ENCODE data around the gene PLEKHO2.

Gene PLEKHO2

DNA sequence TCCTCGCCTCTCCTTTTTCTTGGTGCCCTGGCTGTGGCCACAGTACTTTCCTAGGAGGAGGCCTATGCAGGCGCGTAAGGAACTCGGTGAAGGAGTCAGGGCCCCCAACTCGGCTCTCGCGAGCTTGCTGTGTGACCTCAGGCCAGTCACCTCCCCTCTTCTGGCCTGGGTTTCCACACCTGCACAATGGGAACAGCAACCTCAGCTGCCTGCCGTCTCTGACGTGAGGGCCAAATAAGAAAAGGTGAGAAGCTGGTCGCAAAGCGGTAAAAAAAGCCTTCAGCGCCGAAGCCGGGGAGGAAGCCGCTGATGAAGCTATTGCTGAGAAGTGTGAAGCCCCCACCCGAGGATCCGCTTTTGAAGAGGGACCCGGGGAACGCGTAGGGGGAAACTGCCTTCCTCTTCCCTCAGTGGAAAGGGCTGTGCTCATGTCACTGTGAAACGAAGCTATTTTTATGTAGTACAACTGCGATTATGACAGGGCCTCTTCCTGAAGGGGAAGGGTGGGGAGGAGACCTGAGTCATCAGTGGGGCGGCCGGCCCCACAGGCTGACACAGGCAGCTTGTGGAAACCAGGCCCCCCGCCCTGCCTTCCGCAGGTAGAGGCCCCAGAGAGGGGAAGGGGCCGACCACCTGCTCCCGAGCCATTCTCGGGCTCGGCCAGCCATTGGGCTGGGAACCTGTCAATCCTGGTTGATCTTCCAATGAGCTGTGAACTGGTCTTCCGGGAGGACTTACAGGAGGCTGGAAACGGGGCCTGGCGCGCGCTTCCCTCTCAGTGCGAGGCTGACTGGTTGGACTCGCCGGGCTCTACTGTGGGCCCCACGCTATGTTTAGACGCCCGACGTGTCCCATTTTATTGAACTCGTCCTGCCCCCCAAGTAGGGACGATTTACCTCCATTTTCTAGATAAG, 52.0 kb downstream of the PLEKHO2 start:
- Histone ChIP-seq H3K4me3 (ENCODE audit: low read depth, low read length) (peak overlapping the region; percentile 50; the same call in 1 of the 2 replicates), H3K27ac (ENCODE audit: low read depth, low read length) (peak overlapping the region; percentile 39; the same call in 1 of the 2 replicates), H3K36me3 (ENCODE audit: insufficient read depth, low read length) (no peaks in the 10 kb centered on the region), H3K4me1 (ENCODE audit: control insufficient read depth, insufficient read depth, low read length, unreplicated experiment) (peaks cover 59% of the 10 kb centered on the region), H3K79me2 (ENCODE audit: control insufficient read depth, insufficient read depth, low read length, unreplicated experiment) (no peaks in the 10 kb centered on the region), H3K27me3 (ENCODE audit: insufficient read depth, low read length) (no peaks in the 10 kb centered on the region), H2AFZ (ENCODE audit: low read length, unreplicated experiment) (peak overlapping the region; percentile 31)

DNA sequence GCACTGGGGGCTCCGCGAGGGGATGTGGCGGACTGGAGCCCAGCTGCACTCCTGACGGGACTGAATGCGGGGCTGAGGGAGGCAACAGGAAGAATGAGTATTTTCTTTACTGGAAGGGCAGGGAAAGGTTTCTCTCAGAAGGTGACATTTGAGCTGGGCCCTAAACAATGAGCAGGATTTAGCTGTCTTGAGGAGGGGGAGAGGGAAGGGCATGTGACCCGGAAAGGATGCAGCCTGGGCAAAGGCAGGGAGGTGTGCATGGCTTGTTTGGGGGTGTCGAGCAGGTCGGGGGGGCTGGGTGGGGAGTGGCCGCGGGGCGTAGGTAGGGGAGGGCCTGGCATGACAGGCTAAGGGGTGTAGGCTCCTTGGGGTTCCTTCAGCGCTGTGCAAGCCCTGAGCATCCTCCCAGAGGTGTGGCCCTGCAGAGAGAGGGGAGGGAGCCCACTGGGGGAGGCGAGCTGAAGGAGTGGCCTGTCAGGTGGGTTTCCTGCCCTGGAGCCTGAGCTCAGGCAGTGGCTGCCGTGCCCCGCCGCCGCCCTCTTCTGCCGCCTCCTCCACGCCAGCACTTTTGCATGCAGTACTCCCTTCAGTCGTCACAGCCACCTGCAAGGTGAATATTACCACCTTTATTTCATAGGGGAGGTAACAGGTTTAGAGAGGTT, 52.8 kb downstream of the PLEKHO2 start:
- H3K4me3 ChIP-seq (ENCODE audit: low read depth, low read length), result peak overlapping the region; percentile 50; the same call in 1 of the 2 replicates
- no peaks in the 10 kb centered on the region for H3K36me3 ChIP-seq (ENCODE audit: insufficient read depth, low read length)
- peak overlapping the region; percentile 31 for H2AFZ ChIP-seq (ENCODE audit: low read length, unreplicated experiment)
- H3K79me2 ChIP-seq (ENCODE audit: control insufficient read depth, insufficient read depth, low read length, unreplicated experiment), result no peaks in the 10 kb centered on the region
- no peaks in the 10 kb centered on the region for H3K27me3 ChIP-seq (ENCODE audit: insufficient read depth, low read length)
- H3K27ac ChIP-seq (ENCODE audit: low read depth, low read length), result peak overlapping the region; percentile 84; the same call in 1 of the 2 replicates
- H3K4me1 ChIP-seq (ENCODE audit: control insufficient read depth, insufficient read depth, low read length, unreplicated experiment), result peaks cover 64% of the 10 kb centered on the region

DNA sequence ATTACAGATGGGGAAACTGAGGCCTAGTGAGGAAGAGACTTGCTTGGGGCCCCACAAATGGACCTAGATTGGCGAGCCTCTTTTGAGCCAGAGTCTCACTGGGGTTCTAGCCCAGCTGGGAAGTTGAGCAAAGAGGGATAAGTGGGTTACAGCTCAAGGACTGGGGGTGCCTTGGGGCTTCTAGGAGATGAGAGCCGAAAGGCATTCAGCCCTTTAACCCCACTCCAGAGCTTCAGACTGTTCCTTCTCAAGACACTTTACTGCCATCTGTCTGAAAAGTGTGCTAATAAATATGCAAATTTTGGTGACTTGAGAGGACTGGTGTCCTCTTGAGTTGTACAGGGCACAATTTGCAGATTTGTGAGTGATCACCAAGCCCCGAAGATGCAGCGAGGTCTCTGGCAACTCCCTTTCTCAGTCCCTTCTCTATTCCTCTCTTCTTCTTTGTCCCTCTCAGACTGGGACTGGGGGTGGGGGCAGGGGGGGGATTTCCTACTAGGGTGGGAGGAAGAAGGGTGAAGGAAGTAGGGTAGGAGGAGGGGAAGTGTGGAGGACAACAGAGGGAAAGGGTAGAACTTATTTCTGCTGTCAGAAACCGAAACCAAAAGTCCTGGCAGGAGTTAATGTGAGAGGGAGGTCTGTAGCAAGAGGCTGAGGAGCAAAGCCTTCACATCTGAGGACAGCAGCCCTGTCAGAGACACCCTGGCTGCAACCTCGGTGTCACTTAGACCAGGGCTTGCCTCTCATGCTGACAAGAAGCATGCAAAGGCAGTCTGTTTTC, 53.8 kb downstream of the PLEKHO2 start:
- peak overlapping the region; percentile 84 for H3K27ac ChIP-seq (ENCODE audit: low read depth, low read length)
- peak overlapping the region; percentile 30 for H2AFZ ChIP-seq (ENCODE audit: low read length, unreplicated experiment)
- peak overlapping the region; percentile 65 for H3K4me3 ChIP-seq (ENCODE audit: low read depth, low read length)
- H3K27me3 ChIP-seq (ENCODE audit: insufficient read depth, low read length), result no peaks in the 10 kb centered on the region
- H3K79me2 ChIP-seq (ENCODE audit: control insufficient read depth, insufficient read depth, low read length, unreplicated experiment), result no peaks in the 10 kb centered on the region
- H3K36me3 ChIP-seq (ENCODE audit: insufficient read depth, low read length), result no peaks in the 10 kb centered on the region
- peaks cover 64% of the 10 kb centered on the region for H3K4me1 ChIP-seq (ENCODE audit: control insufficient read depth, insufficient read depth, low read length, unreplicated experiment)

DNA sequence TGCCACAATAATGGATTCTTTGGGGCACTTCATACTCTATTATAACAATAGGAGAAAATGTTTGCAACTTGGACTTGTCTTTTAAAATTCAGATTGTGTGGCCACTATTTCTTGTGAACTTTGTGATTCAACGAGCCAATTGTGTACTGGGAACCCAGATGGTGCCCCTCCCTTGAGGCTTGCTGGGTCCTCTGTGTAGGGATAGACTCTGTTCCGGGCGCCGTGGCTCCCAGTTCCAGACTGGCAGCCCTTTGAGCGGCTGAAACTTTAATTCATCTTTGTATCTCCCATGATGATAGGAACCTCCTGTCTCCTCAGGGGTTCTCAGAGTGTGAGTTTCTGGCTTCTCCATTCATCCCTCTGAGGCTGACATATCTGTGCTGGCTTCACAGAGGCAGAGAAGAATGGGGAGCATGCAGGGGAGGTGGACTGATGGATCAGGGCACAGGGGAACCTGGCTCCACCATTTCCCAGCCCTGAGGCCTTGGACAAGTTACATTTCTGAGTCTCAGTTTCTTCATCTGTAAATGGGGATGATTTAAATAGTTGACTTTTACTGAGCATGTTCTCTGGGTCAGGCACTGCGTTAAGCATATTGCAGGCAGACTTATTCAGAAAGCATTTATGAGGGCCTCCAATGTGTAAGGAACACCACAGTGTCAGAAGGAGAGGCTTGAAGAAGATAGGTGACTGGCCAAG, 54.8 kb downstream of the PLEKHO2 start:
- peak overlapping the region; percentile 84 for H3K27ac ChIP-seq (ENCODE audit: low read depth, low read length)
- peaks cover 64% of the 10 kb centered on the region for H3K4me1 ChIP-seq (ENCODE audit: control insufficient read depth, insufficient read depth, low read length, unreplicated experiment)
- H3K36me3 ChIP-seq (ENCODE audit: insufficient read depth, low read length), result no peaks in the 10 kb centered on the region
- no peaks in the 10 kb centered on the region for H3K27me3 ChIP-seq (ENCODE audit: insufficient read depth, low read length)
- no peaks in the 10 kb centered on the region for H3K79me2 ChIP-seq (ENCODE audit: control insufficient read depth, insufficient read depth, low read length, unreplicated experiment)
- H3K4me3 ChIP-seq (ENCODE audit: low read depth, low read length), result 0 out of 2 replicates have a peak overlapping the region, but pooled peaks have one; percentile 65
- H2AFZ ChIP-seq (ENCODE audit: low read length, unreplicated experiment), result no peak overlapping the region

DNA sequence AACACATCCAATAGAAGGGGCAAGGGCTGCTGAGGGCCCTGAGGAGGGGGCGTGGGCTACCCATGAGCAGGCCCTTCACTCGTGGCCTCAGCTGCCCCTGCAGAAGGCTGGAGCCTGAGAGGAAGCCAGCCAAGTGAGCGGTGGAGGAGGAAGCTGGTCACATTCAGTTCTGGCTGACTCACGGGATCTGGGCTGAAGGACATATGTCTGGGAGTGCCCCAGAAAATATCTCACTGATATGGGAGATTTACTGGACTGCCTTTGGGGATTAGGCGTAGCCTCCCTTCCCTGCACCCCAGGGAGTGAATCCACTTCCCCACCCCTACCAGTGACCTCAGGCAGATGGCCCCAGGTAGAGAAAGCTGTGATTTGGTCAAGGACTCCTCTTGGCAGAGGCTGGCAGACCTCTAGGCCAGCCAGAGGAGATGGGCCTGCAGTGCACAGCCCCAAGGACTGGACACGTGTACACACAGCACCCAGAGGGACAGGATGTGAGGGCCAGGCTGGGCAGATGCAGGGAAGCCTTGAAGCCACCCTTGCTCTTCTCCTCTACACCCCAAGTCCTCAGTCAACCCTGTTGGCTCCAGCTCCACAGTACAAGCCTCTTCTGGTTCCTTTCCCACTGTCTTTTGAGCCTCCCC, 55.8 kb downstream of the PLEKHO2 start:
- Histone ChIP-seq H3K4me1 (ENCODE audit: control insufficient read depth, insufficient read depth, low read length, unreplicated experiment) (peaks cover 58% of the 10 kb centered on the region), H3K27ac (ENCODE audit: low read depth, low read length) (peak overlapping the region; percentile 84), H3K36me3 (ENCODE audit: insufficient read depth, low read length) (no peaks in the 10 kb centered on the region), H2AFZ (ENCODE audit: low read length, unreplicated experiment) (peak overlapping the region; percentile 33), H3K4me3 (ENCODE audit: low read depth, low read length) (no peak overlapping the region), H3K27me3 (ENCODE audit: insufficient read depth, low read length) (no peaks in the 10 kb centered on the region), H3K79me2 (ENCODE audit: control insufficient read depth, insufficient read depth, low read length, unreplicated experiment) (no peaks in the 10 kb centered on the region)

DNA sequence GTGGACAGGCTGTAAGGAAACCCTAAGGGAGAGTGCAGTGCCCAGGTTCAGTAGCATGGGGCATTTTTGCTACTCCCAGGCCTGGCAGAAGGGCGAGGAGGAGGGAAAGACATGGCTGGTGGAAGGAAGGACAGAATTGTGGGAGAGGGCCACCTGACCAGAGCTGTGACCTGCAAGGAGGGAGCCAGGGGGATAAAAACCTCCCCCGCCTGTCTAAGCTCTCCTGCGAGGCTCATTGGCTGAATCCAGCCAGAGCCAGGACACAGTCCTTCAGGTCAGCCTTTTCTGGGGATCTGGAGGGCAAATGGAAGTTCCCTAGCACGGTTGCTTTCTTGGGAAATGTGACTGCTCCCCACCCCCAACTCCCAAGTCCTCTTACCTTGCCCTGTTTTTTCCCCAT, 56.7 kb downstream of the PLEKHO2 start:
- Histone ChIP-seq H3K27me3 (ENCODE audit: insufficient read depth, low read length) (no peaks in the 10 kb centered on the region), H3K4me1 (ENCODE audit: control insufficient read depth, insufficient read depth, low read length, unreplicated experiment) (peaks cover 54% of the 10 kb centered on the region), H2AFZ (ENCODE audit: low read length, unreplicated experiment) (no peak overlapping the region), H3K4me3 (ENCODE audit: low read depth, low read length) (no peak overlapping the region), H3K27ac (ENCODE audit: low read depth, low read length) (peak overlapping the region; percentile 84), H3K36me3 (ENCODE audit: insufficient read depth, low read length) (no peaks in the 10 kb centered on the region), H3K79me2 (ENCODE audit: control insufficient read depth, insufficient read depth, low read length, unreplicated experiment) (no peaks in the 10 kb centered on the region)

DNA sequence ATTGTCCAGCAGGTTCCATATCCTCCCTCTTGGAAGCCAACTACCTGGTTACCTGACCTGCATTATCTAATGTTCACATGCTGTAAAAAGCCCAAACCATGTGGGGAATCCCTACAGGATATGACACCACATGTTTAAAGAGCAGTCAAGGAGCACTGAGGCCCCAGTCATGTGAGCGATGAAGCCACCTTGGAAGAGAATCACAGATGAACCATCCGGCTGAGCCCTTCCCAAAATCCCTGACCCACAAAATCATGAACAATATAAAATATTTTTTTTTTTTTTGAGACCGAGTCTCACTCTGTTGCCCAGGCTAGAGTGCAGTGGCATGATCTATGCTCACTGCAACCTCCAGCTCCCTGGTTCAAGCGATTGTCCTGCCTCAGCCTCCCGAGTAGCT, 59.4 kb downstream of the PLEKHO2 start:
- Histone ChIP-seq H3K4me1 (ENCODE audit: control insufficient read depth, insufficient read depth, low read length, unreplicated experiment) (peaks cover 36% of the 10 kb centered on the region), H3K27ac (ENCODE audit: low read depth, low read length) (no peak overlapping the region), H2AFZ (ENCODE audit: low read length, unreplicated experiment) (no peak overlapping the region), H3K27me3 (ENCODE audit: insufficient read depth, low read length) (no peaks in the 10 kb centered on the region), H3K79me2 (ENCODE audit: control insufficient read depth, insufficient read depth, low read length, unreplicated experiment) (no peaks in the 10 kb centered on the region), H3K4me3 (ENCODE audit: low read depth, low read length) (no peak overlapping the region), H3K36me3 (ENCODE audit: insufficient read depth, low read length) (no peaks in the 10 kb centered on the region)

DNA sequence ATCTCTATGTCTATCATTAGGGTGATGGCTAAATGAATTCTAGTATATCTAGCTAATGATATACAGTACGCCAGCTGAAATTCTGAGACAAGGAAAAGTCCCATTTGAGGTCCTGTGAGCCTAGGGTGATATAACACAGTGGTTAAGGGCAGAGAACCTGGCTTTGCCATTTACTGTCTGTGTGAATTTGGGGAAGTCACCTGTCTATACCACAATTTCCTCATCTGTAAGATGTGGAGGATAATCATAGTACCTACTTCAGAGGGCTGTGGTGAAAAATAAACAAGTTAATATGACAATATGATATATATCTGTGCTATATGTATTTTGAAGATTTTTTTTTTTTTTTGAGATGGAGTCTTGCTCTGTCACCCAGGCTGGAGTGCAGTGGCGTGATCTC, 60.2 kb downstream of the PLEKHO2 start:
- Histone ChIP-seq H3K36me3 (ENCODE audit: insufficient read depth, low read length) (no peaks in the 10 kb centered on the region), H3K4me3 (ENCODE audit: low read depth, low read length) (no peak overlapping the region), H2AFZ (ENCODE audit: low read length, unreplicated experiment) (no peak overlapping the region), H3K27ac (ENCODE audit: low read depth, low read length) (no peak overlapping the region), H3K27me3 (ENCODE audit: insufficient read depth, low read length) (no peaks in the 10 kb centered on the region), H3K79me2 (ENCODE audit: control insufficient read depth, insufficient read depth, low read length, unreplicated experiment) (no peaks in the 10 kb centered on the region), H3K4me1 (ENCODE audit: control insufficient read depth, insufficient read depth, low read length, unreplicated experiment) (peaks cover 29% of the 10 kb centered on the region)

DNA sequence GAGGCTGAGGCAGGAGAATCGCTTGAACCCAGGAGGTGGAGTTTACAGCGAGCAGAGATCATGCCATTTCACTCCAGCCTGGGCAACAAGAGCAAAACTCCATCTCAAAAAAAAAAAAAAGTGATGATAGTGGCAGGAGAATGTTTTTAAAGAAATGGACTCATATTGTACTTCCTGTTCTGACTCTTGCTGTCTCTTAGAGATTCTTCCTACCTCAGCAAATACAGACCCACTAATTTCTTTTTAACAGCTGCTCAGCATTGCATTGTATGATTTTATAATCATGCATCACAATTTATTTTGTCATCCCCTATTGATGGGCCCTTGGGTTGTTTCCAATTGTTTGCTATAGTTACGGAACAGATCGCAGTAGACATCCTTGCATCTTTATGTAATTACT, 61.1 kb downstream of the PLEKHO2 start:
- no peaks in the 10 kb centered on the region for H3K27me3 ChIP-seq (ENCODE audit: insufficient read depth, low read length)
- H2AFZ ChIP-seq (ENCODE audit: low read length, unreplicated experiment), result no peak overlapping the region
- H3K36me3 ChIP-seq (ENCODE audit: insufficient read depth, low read length), result no peaks in the 10 kb centered on the region
- no peak overlapping the region for H3K4me3 ChIP-seq (ENCODE audit: low read depth, low read length)
- H3K4me1 ChIP-seq (ENCODE audit: control insufficient read depth, insufficient read depth, low read length, unreplicated experiment), result peaks cover 19% of the 10 kb centered on the region
- H3K27ac ChIP-seq (ENCODE audit: low read depth, low read length), result no peak overlapping the region
- H3K79me2 ChIP-seq (ENCODE audit: control insufficient read depth, insufficient read depth, low read length, unreplicated experiment), result no peaks in the 10 kb centered on the region
